GM11168 (cell line): Measurements from ENCODE around the gene NDUFC1.
"Not testable (repeated sequence)": the region's sequence is repeated elsewhere in the genome, so short reads cannot be mapped to it uniquely, and the experiment has no call there.

ENCODE experiments used
- in situ Hi-C: fragments of 300-500 bp; cut with MboI; formaldehyde crosslinking; loops from one replicate; pipeline ENCODE4 v1.12.0; 2022; ENCODE audit warnings: low sequenced_read_pairs; ENCODE audit not compliant: unreplicated experiment

The NDUFC1 gene

GRCh38 chr4:139301821-139302611 is at the start of gene NDUFC1:
NDUFC1 (minus strand) TSS chr4:139302477; CDS start chr4:139295798, 6,679 bp downstream.
- in situ Hi-C loops, result no loop called here

- in situ Hi-C loops, result no loop called here
Observed at GRCh38 chr4:139337612-139338011, 35.3 kb upstream of the NDUFC1 start.

- in situ Hi-C loops, result no loop called here
Observed at GRCh38 chr4:139333046-139333445, 30.8 kb upstream of the NDUFC1 start.

- in situ Hi-C loops, result no loop called here
Observed at GRCh38 chr4:139331185-139331584, 28.9 kb upstream of the NDUFC1 start.

GRCh38 chr4:139330283-139330682 is 28.0 kb upstream of the NDUFC1 start:
- in situ Hi-C loops, result no loop called here

GRCh38 chr4:139329665-139330200 is 27.5 kb upstream of the NDUFC1 start:
- in situ Hi-C loops, result no loop called here

- in situ Hi-C loops, result no loop called here
Observed at GRCh38 chr4:139324620-139325019, 22.3 kb upstream of the NDUFC1 start.

GRCh38 chr4:139322541-139322940 is 20.3 kb upstream of the NDUFC1 start:
- in situ Hi-C loops, result not testable (repeated sequence)

GRCh38 chr4:139322070-139322469 is 19.8 kb upstream of the NDUFC1 start:
- in situ Hi-C loops, result not testable (repeated sequence)

GRCh38 chr4:139319571-139319970 is 17.3 kb upstream of the NDUFC1 start:
- in situ Hi-C loops, result no loop called here

- in situ Hi-C loops, result no loop called here
Observed at GRCh38 chr4:139317635-139318034, 15.4 kb upstream of the NDUFC1 start.

- in situ Hi-C loops, result no loop called here
Observed at GRCh38 chr4:139316733-139317132, 14.5 kb upstream of the NDUFC1 start.

GRCh38 chr4:139315221-139315675 is 13.0 kb upstream of the NDUFC1 start:
- in situ Hi-C loops, result no loop called here

GRCh38 chr4:139314047-139314800 is 11.9 kb upstream of the NDUFC1 start:
- in situ Hi-C loops, result no loop called here

- in situ Hi-C loops, result not testable (repeated sequence)
Observed at GRCh38 chr4:139313414-139313813, 11.1 kb upstream of the NDUFC1 start.

GRCh38 chr4:139312552-139313332 is 10.5 kb upstream of the NDUFC1 start:
- in situ Hi-C loops, result no loop called here

GRCh38 chr4:139311909-139312308 is 9.6 kb upstream of the NDUFC1 start:
- in situ Hi-C loops, result no loop called here

- in situ Hi-C loops, result no loop called here
Observed at GRCh38 chr4:139304920-139305319, 2.6 kb upstream of the NDUFC1 start.

- in situ Hi-C loops, result no loop called here
Observed at GRCh38 chr4:139301113-139301820, 1.0 kb downstream of the NDUFC1 start, which contains the start of gene NAA15. NAA15 (plus strand) TSS chr4:139301505; CDS start chr4:139301778, 273 bp downstream.
